ENCODE data around the gene ZNF329.
"Not testable (repeated sequence)": the region's sequence is repeated elsewhere in the genome, so short reads cannot be mapped to it uniquely, and the experiment has no call there.

Gene ZNF329

GRCh38 chr19:58153386-58153785, 2.8 kb upstream of the ZNF329 start:
- peaks cover 6% of the 10 kb centered on the region for H3K4me1 Mint-ChIP-seq (ENCODE audit: low read depth)
- H3K36me3 Mint-ChIP-seq (ENCODE audit: low read depth): peaks cover 12% of the 10 kb centered on the region
- no peak overlapping the region for H3K27ac Mint-ChIP-seq
- no peak overlapping the region for H3K4me3 Mint-ChIP-seq
- peaks cover 63% of the 10 kb centered on the region for H3K9me3 Mint-ChIP-seq
- no peaks in the 10 kb centered on the region for H3K27me3 Mint-ChIP-seq (ENCODE audit: low read depth)
- DNase-seq (ENCODE audit: low spot score): no peak

- H3K4me1 Mint-ChIP-seq (ENCODE audit: low read depth); H3K4me3 Mint-ChIP-seq; DNase-seq (ENCODE audit: low spot score); H3K27ac Mint-ChIP-seq; H3K27me3 Mint-ChIP-seq (ENCODE audit: low read depth): not testable (repeated sequence)
- peaks cover 23% of the 10 kb centered on the region for H3K36me3 Mint-ChIP-seq (ENCODE audit: low read depth)
- peaks cover 45% of the 10 kb centered on the region for H3K9me3 Mint-ChIP-seq
Measured at GRCh38 chr19:58147475-58147874, 3.1 kb downstream of the ZNF329 start.

- H3K27me3 Mint-ChIP-seq (ENCODE audit: low read depth): no peaks in the 10 kb centered on the region
- no peak overlapping the region for H3K27ac Mint-ChIP-seq
- H3K4me1 Mint-ChIP-seq (ENCODE audit: low read depth): peaks cover 6% of the 10 kb centered on the region
- H3K36me3 Mint-ChIP-seq (ENCODE audit: low read depth): peaks cover 26% of the 10 kb centered on the region
- no peak for DNase-seq (ENCODE audit: low spot score)
- H3K4me3 Mint-ChIP-seq: no peak overlapping the region
- H3K9me3 Mint-ChIP-seq: peaks cover 34% of the 10 kb centered on the region
Measured at GRCh38 chr19:58145849-58146248, 4.7 kb downstream of the ZNF329 start.

- H3K27me3 Mint-ChIP-seq (ENCODE audit: low read depth): no peaks in the 10 kb centered on the region
- DNase-seq (ENCODE audit: low spot score): no peak
- H3K36me3 Mint-ChIP-seq (ENCODE audit: low read depth): peaks cover 47% of the 10 kb centered on the region
- no peaks in the 10 kb centered on the region for H3K4me1 Mint-ChIP-seq (ENCODE audit: low read depth)
- H3K4me3 Mint-ChIP-seq: no peak overlapping the region
- H3K9me3 Mint-ChIP-seq: peaks cover 55% of the 10 kb centered on the region
- H3K27ac Mint-ChIP-seq: no peak overlapping the region
Measured at GRCh38 chr19:58134244-58134643, 16.3 kb downstream of the ZNF329 start.

- Mint-ChIP-seq H3K9me3 (peaks cover 76% of the 10 kb centered on the region), H3K4me1 (ENCODE audit: low read depth) (no peaks in the 10 kb centered on the region), H3K27me3 (ENCODE audit: low read depth) (no peaks in the 10 kb centered on the region), H3K4me3 (no peak overlapping the region), H3K36me3 (ENCODE audit: low read depth) (peaks cover 44% of the 10 kb centered on the region), H3K27ac (no peak overlapping the region)
- DNase-seq (ENCODE audit: low spot score): no peak
Measured at GRCh38 chr19:58129284-58129683, 21.3 kb downstream of the ZNF329 start.

GRCh38 chr19:58128041-58128685, 22.4 kb downstream of the ZNF329 start:
- Mint-ChIP-seq H3K27ac (no peak overlapping the region), H3K4me3 (no peak overlapping the region), H3K36me3 (ENCODE audit: low read depth) (peaks cover 34% of the 10 kb centered on the region), H3K27me3 (ENCODE audit: low read depth) (no peaks in the 10 kb centered on the region), H3K4me1 (ENCODE audit: low read depth) (no peaks in the 10 kb centered on the region), H3K9me3 (peaks cover 75% of the 10 kb centered on the region)
- no peak for DNase-seq (ENCODE audit: low spot score)

GRCh38 chr19:58123354-58123753, 27.2 kb downstream of the ZNF329 start:
- no peak overlapping the region for H3K4me3 Mint-ChIP-seq
- H3K27me3 Mint-ChIP-seq (ENCODE audit: low read depth): no peaks in the 10 kb centered on the region
- no peak for DNase-seq (ENCODE audit: low spot score)
- no peak overlapping the region for H3K27ac Mint-ChIP-seq
- peaks cover 87% of the 10 kb centered on the region for H3K9me3 Mint-ChIP-seq
- peaks cover 11% of the 10 kb centered on the region for H3K36me3 Mint-ChIP-seq (ENCODE audit: low read depth)
- no peaks in the 10 kb centered on the region for H3K4me1 Mint-ChIP-seq (ENCODE audit: low read depth)

GRCh38 chr19:58118979-58119733, 31.4 kb downstream of the ZNF329 start:
- Mint-ChIP-seq H3K36me3 (ENCODE audit: low read depth) (peaks cover 4% of the 10 kb centered on the region), H3K27ac (no peak overlapping the region), H3K4me1 (ENCODE audit: low read depth) (no peaks in the 10 kb centered on the region), H3K4me3 (no peak overlapping the region), H3K9me3 (peaks cover 81% of the 10 kb centered on the region), H3K27me3 (ENCODE audit: low read depth) (no peaks in the 10 kb centered on the region)
- no peak for DNase-seq (ENCODE audit: low spot score)

GRCh38 chr19:58117841-58118575, 32.6 kb downstream of the ZNF329 start:
- Mint-ChIP-seq H3K27ac (no peak overlapping the region), H3K4me1 (ENCODE audit: low read depth) (no peaks in the 10 kb centered on the region), H3K4me3 (no peak overlapping the region), H3K9me3 (peaks cover 76% of the 10 kb centered on the region), H3K27me3 (ENCODE audit: low read depth) (no peaks in the 10 kb centered on the region), H3K36me3 (ENCODE audit: low read depth) (peaks cover 4% of the 10 kb centered on the region)
- no peak for DNase-seq (ENCODE audit: low spot score)

- no peak overlapping the region for H3K4me3 Mint-ChIP-seq
- no peak for DNase-seq (ENCODE audit: low spot score)
- H3K9me3 Mint-ChIP-seq: peaks cover 57% of the 10 kb centered on the region
- no peaks in the 10 kb centered on the region for H3K27me3 Mint-ChIP-seq (ENCODE audit: low read depth)
- no peak overlapping the region for H3K27ac Mint-ChIP-seq
- H3K36me3 Mint-ChIP-seq (ENCODE audit: low read depth): peaks cover 6% of the 10 kb centered on the region
- H3K4me1 Mint-ChIP-seq (ENCODE audit: low read depth): no peaks in the 10 kb centered on the region
Measured at GRCh38 chr19:58108546-58108817, 42.1 kb downstream of the ZNF329 start.

GRCh38 chr19:58107778-58108545, 42.6 kb downstream of the ZNF329 start:
- Mint-ChIP-seq H3K27ac (no peak overlapping the region), H3K9me3 (peaks cover 57% of the 10 kb centered on the region), H3K4me3 (no peak overlapping the region), H3K36me3 (ENCODE audit: low read depth) (peaks cover 6% of the 10 kb centered on the region), H3K4me1 (ENCODE audit: low read depth) (no peaks in the 10 kb centered on the region), H3K27me3 (ENCODE audit: low read depth) (no peaks in the 10 kb centered on the region)
- DNase-seq (ENCODE audit: low spot score): no peak

- DNase-seq (ENCODE audit: low spot score): no peak
- H3K36me3 Mint-ChIP-seq (ENCODE audit: low read depth): peaks cover 7% of the 10 kb centered on the region
- H3K27ac Mint-ChIP-seq: peak overlapping the region; percentile 97
- peak overlapping the region; percentile 82 for H3K4me3 Mint-ChIP-seq
- peaks cover 4% of the 10 kb centered on the region for H3K4me1 Mint-ChIP-seq (ENCODE audit: low read depth)
- H3K9me3 Mint-ChIP-seq: peaks cover 39% of the 10 kb centered on the region
- H3K27me3 Mint-ChIP-seq (ENCODE audit: low read depth): no peaks in the 10 kb centered on the region
Measured at GRCh38 chr19:58098682-58098998, 51.9 kb downstream of the ZNF329 start.

GRCh38 chr19:58097781-58098681, 52.6 kb downstream of the ZNF329 start, which contains the start of gene ZSCAN18:
Gene ZSCAN18, minus strand, starts transcription at chr19:58098231. Its CDS starts 7,964 bp downstream, at chr19:58090267.
- peaks cover 39% of the 10 kb centered on the region for H3K9me3 Mint-ChIP-seq
- peaks cover 9% of the 10 kb centered on the region for H3K36me3 Mint-ChIP-seq (ENCODE audit: low read depth)
- peak; percentile 75 for DNase-seq (ENCODE audit: low spot score)
- H3K27me3 Mint-ChIP-seq (ENCODE audit: low read depth): no peaks in the 10 kb centered on the region
- peak within 1 kb of the TSS; percentile 82 for H3K4me3 Mint-ChIP-seq
- H3K27ac Mint-ChIP-seq: peak within 1 kb of the TSS; percentile 97
- H3K4me1 Mint-ChIP-seq (ENCODE audit: low read depth): peaks cover 4% of the 10 kb centered on the region

Measured in T-helper 2 cell treated with Interferon-gamma antibody and Interleukin-4, amounts not matched to agents 5 μg/mL and 100 μg/mL, for 36 hours (primary cell).